HepG2 (cell line): Measurements from ENCODE around the gene ATP13A2.

Experiments
- FOXM1 ChIP-seq: sonication (generic); formaldehyde crosslinking; IDR thresholded peaks from 2 replicates; pipeline ENCODE4 v1.5.0; 2020; ENCODE audit warnings: missing genetic modification reagents
- HMG20A ChIP-seq: IDR thresholded peaks from 2 replicates; pipeline ENCODE4 v1.6.1; 2016; ENCODE audit warnings: borderline replicate concordance
- MED8 ChIP-seq: sonication (generic); formaldehyde crosslinking; IDR thresholded peaks from 2 replicates; pipeline ENCODE4 v1.8.1; 2023; ENCODE audit warnings: mild to moderate bottlenecking, missing genetic modification reagents; ENCODE audit not compliant: insufficient replicate concordance
- RAD21 ChIP-seq: fragments of 450-650 bp; formaldehyde crosslinking; IDR thresholded peaks from 2 replicates; pipeline ENCODE4 v1.5.0; 2020; ENCODE audit warnings: mild to moderate bottlenecking
- SIN3A ChIP-seq: IDR thresholded peaks from 2 replicates; pipeline ENCODE4 v1.6.1; 2011; ENCODE audit warnings: low read depth, mild to moderate bottlenecking, control low read depth, low read length, borderline replicate concordance
- ZNF24 ChIP-seq: fragments of 450-650 bp; IDR thresholded peaks from 2 replicates; pipeline ENCODE4 v1.6.1; 2017; ENCODE audit warnings: antibody characterized with exemption, mild to moderate bottlenecking
- ZNF549 ChIP-seq: sonication (generic); formaldehyde crosslinking; IDR thresholded peaks from 2 replicates; pipeline ENCODE4 v1.5.0; 2020; ENCODE audit warnings: missing genetic modification reagents
- TF ChIP-seq, protein P1 (sequence below): sonication (generic); formaldehyde crosslinking; IDR thresholded peaks from 2 replicates; pipeline ENCODE4 v1.5.0; 2020; ENCODE audit warnings: mild to moderate bottlenecking, missing genetic modification reagents, moderate library complexity
- TF ChIP-seq, protein P2 (sequence below): sonication (generic); formaldehyde crosslinking; IDR thresholded peaks from 2 replicates; pipeline ENCODE4 v1.9.0; 2021; ENCODE audit warnings: missing genetic modification reagents, borderline replicate concordance
- TF ChIP-seq, protein P3 (sequence below): sonication (generic); formaldehyde crosslinking; IDR thresholded peaks from 2 replicates; pipeline ENCODE4 v1.4.0; 2020; ENCODE audit warnings: missing genetic modification reagents

DNA sequence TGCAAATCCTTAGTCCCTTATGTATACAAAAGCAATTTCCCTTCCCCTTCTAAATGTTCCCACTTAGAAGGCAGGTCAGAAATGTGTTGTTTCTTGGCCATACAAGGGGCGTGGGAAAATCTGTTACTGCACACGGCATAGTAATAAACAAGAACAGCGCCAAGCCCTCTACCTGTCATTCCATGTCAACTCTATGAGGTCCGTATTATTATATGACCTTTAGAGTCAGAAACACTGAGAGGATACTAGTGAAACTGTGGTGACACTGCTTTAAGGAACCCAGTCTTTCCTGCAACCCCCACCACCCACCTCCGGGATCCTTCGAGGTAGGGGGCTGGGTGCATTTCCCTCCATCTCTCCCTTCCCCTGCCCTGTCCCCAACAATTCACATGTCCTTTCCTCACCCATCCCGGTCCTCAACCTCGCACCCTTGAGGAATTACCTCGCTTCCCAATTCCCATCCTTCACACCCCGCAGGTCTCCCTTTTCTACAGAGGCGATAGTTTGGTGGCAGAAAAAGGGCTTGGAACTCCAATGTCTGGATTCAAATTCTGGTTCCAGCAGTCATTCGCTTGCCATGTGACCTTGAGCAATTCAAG, 41.5 kb upstream of the ATP13A2 start:
- no peak for TF ChIP-seq HMG20A (CRISPR knock-in tag)
- TF ChIP-seq ZNF549 (CRISPR knock-in tag) = no peak
- TF ChIP-seq RAD21 (CRISPR knock-in tag) = no peak
- TF ChIP-seq SIN3A = no peak
- TF ChIP-seq, protein P1, sequence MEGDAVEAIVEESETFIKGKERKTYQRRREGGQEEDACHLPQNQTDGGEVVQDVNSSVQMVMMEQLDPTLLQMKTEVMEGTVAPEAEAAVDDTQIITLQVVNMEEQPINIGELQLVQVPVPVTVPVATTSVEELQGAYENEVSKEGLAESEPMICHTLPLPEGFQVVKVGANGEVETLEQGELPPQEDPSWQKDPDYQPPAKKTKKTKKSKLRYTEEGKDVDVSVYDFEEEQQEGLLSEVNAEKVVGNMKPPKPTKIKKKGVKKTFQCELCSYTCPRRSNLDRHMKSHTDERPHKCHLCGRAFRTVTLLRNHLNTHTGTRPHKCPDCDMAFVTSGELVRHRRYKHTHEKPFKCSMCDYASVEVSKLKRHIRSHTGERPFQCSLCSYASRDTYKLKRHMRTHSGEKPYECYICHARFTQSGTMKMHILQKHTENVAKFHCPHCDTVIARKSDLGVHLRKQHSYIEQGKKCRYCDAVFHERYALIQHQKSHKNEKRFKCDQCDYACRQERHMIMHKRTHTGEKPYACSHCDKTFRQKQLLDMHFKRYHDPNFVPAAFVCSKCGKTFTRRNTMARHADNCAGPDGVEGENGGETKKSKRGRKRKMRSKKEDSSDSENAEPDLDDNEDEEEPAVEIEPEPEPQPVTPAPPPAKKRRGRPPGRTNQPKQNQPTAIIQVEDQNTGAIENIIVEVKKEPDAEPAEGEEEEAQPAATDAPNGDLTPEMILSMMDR = no peak
- TF ChIP-seq, protein P2, sequence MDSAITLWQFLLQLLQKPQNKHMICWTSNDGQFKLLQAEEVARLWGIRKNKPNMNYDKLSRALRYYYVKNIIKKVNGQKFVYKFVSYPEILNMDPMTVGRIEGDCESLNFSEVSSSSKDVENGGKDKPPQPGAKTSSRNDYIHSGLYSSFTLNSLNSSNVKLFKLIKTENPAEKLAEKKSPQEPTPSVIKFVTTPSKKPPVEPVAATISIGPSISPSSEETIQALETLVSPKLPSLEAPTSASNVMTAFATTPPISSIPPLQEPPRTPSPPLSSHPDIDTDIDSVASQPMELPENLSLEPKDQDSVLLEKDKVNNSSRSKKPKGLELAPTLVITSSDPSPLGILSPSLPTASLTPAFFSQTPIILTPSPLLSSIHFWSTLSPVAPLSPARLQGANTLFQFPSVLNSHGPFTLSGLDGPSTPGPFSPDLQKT (CRISPR knock-in tag) = no peak
- no peak for TF ChIP-seq FOXM1 (CRISPR knock-in tag)
- no peak for TF ChIP-seq MED8 (CRISPR knock-in tag)
- no peak for TF ChIP-seq ZNF24
- TF ChIP-seq, protein P3, sequence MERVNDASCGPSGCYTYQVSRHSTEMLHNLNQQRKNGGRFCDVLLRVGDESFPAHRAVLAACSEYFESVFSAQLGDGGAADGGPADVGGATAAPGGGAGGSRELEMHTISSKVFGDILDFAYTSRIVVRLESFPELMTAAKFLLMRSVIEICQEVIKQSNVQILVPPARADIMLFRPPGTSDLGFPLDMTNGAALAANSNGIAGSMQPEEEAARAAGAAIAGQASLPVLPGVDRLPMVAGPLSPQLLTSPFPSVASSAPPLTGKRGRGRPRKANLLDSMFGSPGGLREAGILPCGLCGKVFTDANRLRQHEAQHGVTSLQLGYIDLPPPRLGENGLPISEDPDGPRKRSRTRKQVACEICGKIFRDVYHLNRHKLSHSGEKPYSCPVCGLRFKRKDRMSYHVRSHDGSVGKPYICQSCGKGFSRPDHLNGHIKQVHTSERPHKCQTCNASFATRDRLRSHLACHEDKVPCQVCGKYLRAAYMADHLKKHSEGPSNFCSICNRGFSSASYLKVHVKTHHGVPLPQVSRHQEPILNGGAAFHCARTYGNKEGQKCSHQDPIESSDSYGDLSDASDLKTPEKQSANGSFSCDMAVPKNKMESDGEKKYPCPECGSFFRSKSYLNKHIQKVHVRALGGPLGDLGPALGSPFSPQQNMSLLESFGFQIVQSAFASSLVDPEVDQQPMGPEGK = no peak
